Stomach (tissue), 4 donors: ENCODE measurements around the gene RCAN1.

ENCODE experiments used
- CTCF ChIP-seq, 7 experiments: fragments of 450-650 bp in 4 of 7; fragments of 200-600 bp in 3 of 7; sonication (generic) in 3 of 7; IDR thresholded peaks; one replicate each; pipeline ENCODE4 v1.5.1; 2016 to 2019; ENCODE audit warnings: antibody characterized with exemption in 7 of 7, control low read depth in 2 of 7, mild to moderate bottlenecking in 1 of 7
- POLR2A ChIP-seq, 4 donors: fragments of 450-650 bp; IDR thresholded peaks; one replicate each; pipeline ENCODE4 v1.6.1; 2016; ENCODE audit warnings: antibody characterized with exemption in 4 of 4, control low read depth in 2 of 4, mild to moderate bottlenecking in 1 of 4, moderate library complexity in 1 of 4

GRCh38 chr21:34632498-34632897 lies 17.6 kb upstream of the RCAN1 start:
- TF ChIP-seq POLR2A (IDR thresholded peaks at IDR 0.05) (no peak), CTCF (IDR thresholded peaks at IDR 0.05) (no peak)
